Measurements from ENCODE around the gene BRAF. TPM values are rescaled to one million over a fixed set of nuclear protein-coding genes. Genes with fewer than 3 reads are reported as not detected.
"Not testable (repeated sequence)": the region's sequence is repeated elsewhere in the genome, so short reads cannot be mapped to it uniquely, and the experiment has no call there.

Gene BRAF
- total RNA-seq, 8 experiments from 2014 or later, result 19.4 to 43.5 (median 31.4) TPM

DNA sequence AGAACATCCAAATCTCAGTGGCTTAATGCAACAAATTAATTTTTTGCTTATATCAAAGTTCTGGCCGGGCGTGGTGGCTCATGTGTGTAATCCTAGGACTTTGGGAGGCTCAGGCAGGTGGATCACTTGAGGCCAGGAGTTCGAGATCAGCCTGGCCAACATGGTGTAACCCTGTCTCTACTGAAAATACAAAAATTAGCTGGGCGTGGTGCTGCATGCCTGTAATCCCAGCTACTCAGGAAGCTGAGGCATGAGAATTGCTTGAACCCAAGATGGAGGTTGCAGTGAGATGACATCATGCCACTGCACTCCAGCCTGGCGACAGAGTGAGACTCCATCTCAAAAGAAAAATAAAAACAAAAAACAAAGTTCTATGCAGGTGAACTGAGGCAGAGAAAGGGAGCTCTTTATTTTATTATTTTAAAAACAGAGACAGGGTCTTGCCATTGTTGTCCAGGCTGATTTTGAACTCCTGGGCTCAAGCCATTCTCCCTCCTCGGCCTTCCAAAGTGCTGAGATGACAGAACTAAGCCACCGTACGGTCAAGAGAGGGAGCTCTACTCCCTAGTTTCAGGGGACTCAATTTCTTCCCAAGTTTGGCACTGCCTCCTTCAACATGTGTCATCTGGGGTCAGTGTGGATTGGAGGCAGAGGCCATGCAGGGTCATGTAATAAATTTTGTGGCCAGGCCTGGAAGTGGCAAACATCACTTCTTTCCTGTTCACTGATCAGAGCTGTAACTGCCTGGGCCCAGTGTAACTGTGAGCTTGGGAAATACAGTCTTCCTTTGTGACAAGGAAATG lies 249.6 kb downstream of the BRAF start:
- in situ Hi-C loops (cut with MboI; ENCODE audit: low pct_unique_long_range_greater_than_20kb in 2 of 9, low sequenced_read_pairs in 9 of 9, unreplicated experiment in 9 of 9), result loop anchor here in 4 of 9 experiments (25.0 kb wide), 2 partner anchors 163 to 312 kb away; no protein-coding TSS in a partner anchor
- H3K4me1 ChIP-seq (replicated peaks in 1 of 2), result peaks cover 25 to 26% of the 10 kb centered on the region in 2 donors
- H3K27ac ChIP-seq, result no peak overlapping the region
- ATAC-seq (replicated peaks in 6 of 8), result peak in 7 of 8 experiments; percentile 19 to 47 (median 32)
- H3K4me3 ChIP-seq, result no peak overlapping the region
- WGBS, 10 experiments, result 43 to 97% (median 73%) methylated on average over 1 to 6 of the region's 8 CpGs; no CpG with 5 or more reads in 1 of the 10 experiments

DNA sequence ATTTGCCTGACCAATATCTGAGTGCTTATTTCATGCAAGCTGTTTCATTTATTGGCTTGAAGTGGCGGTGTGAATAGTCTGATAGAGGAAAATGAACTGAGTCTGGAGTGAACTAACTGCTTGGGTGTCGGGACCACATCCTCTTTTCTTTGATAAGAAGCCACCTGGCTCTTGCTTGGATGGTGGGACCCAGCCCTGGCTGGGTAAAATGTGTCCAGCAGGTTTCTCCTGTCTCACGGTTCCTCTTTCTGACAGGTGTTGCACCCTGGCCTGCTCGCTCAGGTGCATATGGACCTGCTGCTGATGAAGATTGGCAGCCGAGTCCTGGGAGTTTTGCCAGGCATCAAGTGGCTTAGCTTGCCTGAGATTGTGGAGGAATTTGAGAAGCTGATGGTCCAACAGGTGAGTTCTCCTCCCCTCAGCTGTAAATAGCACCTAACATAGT lies 250.4 kb downstream of the BRAF start:
- peaks cover 25 to 26% of the 10 kb centered on the region in 2 donors for H3K4me1 ChIP-seq (replicated peaks in 1 of 2)
- WGBS, 10 experiments, result 87 to 100% (median 100%) methylated on average over 1 to 5 of the region's 5 CpGs; no CpG with 5 or more reads in 3 of the 10 experiments
- H3K27ac ChIP-seq, result no peak overlapping the region
- in situ Hi-C loops (cut with MboI; ENCODE audit: low pct_unique_long_range_greater_than_20kb in 2 of 9, low sequenced_read_pairs in 9 of 9, unreplicated experiment in 9 of 9), result loop anchor here in 3 of 9 experiments (25.0 kb wide), 1 partner anchor 162 kb away; no protein-coding TSS in a partner anchor
- ATAC-seq (replicated peaks in 6 of 8), result no peak
- no peak overlapping the region for H3K4me3 ChIP-seq

DNA sequence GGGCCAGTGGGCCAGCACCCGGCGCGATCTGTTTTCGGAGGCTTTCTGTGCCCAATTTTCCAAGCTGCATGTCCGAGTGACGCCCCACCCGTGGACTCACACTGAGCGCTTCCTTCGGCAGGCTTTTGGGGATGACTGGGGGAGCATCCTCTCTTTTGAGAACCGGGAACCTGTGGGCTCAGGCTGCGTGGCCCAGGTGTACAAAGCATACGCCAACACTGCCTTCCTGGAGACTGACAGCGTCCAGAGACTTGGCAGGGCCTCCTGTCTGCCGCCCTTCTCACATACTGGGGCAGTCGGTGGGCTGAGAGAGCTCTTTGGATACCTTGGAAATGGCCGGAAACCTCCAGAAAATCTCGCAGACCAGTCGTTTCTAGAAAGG lies 251.0 kb downstream of the BRAF start:
- no peak for ATAC-seq (replicated peaks in 6 of 8)
- Histone ChIP-seq H3K4me1 (replicated peaks in 1 of 2) (peaks cover 25 to 26% of the 10 kb centered on the region in 2 donors), H3K27ac (no peak overlapping the region), H3K4me3 (peak overlapping the region; percentile 57 to 88 (median 60))
- in situ Hi-C loops (cut with MboI; ENCODE audit: low pct_unique_long_range_greater_than_20kb in 2 of 9, low sequenced_read_pairs in 9 of 9, unreplicated experiment in 9 of 9), result loop anchor here in 3 of 9 experiments (25.0 kb wide), 1 partner anchor 161 kb away; no protein-coding TSS in a partner anchor
- WGBS, 10 experiments, result 20 to 73% (median 65%) methylated on average over 1 to 9 of the region's 18 CpGs; no CpG with 5 or more reads in 5 of the 10 experiments

DNA sequence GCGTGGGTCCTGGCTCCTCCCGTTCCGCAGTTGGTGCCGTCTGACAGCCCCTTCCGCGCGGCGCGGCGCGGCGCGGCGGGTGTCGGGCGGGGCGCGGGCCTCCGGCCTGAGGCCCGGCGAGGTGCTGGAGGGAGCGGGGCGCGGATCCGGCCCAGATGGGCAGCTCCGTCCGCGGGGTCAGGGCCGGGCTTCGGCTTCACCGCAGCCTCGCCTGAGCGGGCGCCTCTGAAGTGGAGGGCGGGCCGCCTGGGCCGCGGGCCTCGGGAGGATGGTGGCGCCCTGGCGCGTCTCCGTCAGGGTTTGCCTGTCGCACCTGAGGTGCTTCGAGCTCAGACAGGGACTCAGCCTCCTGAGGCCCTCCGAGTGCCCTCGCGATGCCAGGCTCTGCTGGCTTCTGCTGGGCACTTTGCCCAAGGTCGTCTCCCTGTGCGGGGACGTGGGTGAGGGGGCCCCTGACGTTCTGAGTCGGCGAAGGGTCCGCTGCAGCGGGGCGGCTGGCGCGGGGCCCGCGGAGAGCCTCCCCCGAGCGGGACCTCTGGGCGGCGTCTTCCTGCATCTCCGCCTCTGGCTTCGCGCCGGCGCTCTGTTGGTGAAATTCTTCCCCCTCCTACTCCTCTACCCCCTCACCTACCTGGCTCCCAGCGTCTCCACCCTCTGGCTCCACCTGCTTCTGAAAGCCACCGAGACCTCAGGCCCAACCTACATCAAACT lies 251.5 kb downstream of the BRAF start:
- 0 to 10% methylated on average over 3 to 4 of the region's 72 CpGs; no CpG with 5 or more reads in 8 of the 10 experiments for WGBS, 10 experiments
- Histone ChIP-seq H3K4me1 (replicated peaks in 1 of 2) (peaks cover 25 to 26% of the 10 kb centered on the region in 2 donors), H3K27ac (peak overlapping the region in 1 of 2 donors; percentile 49), H3K4me3 (peak overlapping the region; percentile 57 to 88 (median 60))
- in situ Hi-C loops (cut with MboI; ENCODE audit: low pct_unique_long_range_greater_than_20kb in 2 of 9, low sequenced_read_pairs in 9 of 9, unreplicated experiment in 9 of 9), result loop anchor here in 3 of 9 experiments (25.0 kb wide), 1 partner anchor 161 kb away; no protein-coding TSS in a partner anchor
- ATAC-seq (replicated peaks in 6 of 8), result peak; percentile 66 to 80 (median 77)

DNA sequence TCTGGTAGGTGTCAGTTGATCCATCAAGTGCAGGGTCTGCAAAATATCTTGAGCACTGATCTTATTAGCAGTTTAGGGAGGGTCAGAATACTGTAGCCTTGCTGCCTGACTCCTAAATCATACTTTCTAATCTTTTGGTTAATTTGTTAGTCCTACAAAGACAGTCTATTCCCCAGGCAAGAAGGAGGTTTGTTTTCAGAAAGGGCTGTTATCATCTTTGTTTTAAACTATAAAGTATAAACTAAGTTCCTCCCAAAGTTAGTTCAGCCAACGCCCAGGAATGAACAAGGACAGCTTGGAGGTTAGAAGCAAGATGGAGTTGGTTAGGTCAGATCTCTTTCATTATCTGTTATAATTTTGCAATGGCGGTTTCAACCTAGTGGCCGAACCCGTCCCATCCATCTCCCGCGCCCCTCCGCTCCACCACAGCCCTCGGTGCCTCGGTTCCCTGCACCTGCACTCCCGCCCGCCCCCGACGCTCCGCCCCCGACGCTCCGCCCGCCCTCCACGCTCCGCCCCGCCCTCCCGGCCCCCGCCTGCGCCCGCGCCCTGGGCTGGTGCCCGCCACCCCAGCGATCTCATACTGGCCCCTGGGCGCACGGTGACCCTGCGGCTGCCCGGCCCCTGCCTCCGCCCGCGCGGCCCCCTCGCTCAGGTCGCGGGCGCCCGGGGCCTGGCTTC lies 252.2 kb downstream of the BRAF start, which contains the start of gene ADCK2:
Gene ADCK2 (plus strand): TSS at position 564 of the 681 bp plus-strand sequence. CDS start 386 bp downstream, outside the sequence.
- WGBS, 10 experiments, result 0 to 71% (median 17%) methylated on average over 1 to 7 of the region's 41 CpGs; no CpG with 5 or more reads in 3 of the 10 experiments
- Histone ChIP-seq H3K27ac (peak within 1 kb of the TSS in 1 of 2 donors; percentile 49), H3K4me3 (peak within 1 kb of the TSS; percentile 57 to 88 (median 60)), H3K4me1 (replicated peaks in 1 of 2) (peaks cover 25 to 26% of the 10 kb centered on the region in 2 donors)
- peak; percentile 53 to 87 (median 82) for ATAC-seq (replicated peaks in 6 of 8)
- in situ Hi-C loops (cut with MboI; ENCODE audit: low pct_unique_long_range_greater_than_20kb in 2 of 9, low sequenced_read_pairs in 9 of 9, unreplicated experiment in 9 of 9), result loop anchor here in 3 of 9 experiments (25.0 kb wide), 1 partner anchor 160 kb away; no protein-coding TSS in a partner anchor

DNA sequence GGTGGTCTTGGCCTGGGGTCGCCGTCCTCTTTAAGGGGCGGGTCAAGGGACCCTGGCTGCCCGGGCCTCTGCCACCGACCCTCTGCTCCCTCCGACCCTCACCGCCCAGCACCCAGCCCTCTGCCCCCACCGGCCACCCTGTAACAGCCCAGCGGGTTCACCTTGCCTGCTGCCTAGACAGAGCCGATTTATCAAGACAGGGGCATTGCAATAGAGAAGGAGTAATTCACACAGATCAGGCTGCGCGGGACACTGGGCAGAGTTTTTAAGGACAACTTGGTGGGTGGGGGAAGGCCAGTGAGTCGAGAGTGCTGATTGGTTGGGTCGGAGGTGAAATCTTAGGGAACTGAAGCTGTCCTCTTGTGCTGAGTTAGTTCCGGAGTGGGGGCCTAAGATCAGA lies 252.8 kb downstream of the BRAF start:
- Histone ChIP-seq H3K27ac (no peak overlapping the region), H3K4me1 (replicated peaks in 1 of 2) (peaks cover 25 to 26% of the 10 kb centered on the region in 2 donors), H3K4me3 (peak overlapping the region in 2 of 5 donors; percentile 57 to 88)
- 40 to 67% (median 46%) methylated on average over 1 to 2 of the region's 15 CpGs; no CpG with 5 or more reads in 7 of the 10 experiments for WGBS, 10 experiments
- no peak for ATAC-seq (replicated peaks in 6 of 8)
- in situ Hi-C loops (cut with MboI; ENCODE audit: low pct_unique_long_range_greater_than_20kb in 2 of 9, low sequenced_read_pairs in 9 of 9, unreplicated experiment in 9 of 9), result loop anchor here in 3 of 9 experiments (25.0 kb wide), 1 partner anchor 160 kb away; no protein-coding TSS in a partner anchor

DNA sequence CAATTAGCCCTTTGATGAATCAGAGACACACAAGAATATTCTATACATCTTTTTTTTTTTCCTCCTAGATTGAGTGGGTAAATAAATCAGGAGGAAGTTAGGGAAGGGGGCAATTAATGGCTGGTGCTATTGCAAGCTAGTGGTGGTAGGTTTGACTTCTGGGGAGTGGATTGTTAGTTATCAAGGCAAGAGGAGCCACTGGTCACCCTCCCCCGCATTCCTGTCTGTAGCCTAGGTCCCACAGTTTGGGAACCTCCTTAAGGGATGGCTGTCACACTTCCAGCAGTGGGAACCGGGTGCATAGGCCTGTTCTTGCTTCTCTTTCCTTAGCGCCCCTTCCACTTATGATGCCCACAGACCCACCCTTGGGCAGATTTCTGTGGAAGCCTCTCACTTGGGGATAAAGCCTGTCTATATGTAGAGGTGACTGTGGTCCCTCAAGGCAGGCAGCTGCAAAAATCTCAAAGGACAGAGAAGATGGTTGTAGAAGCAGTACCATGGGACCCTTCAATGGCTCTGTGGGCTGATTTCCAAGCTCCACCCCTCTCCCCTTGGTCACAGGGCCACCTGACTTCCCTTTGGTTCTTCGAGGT lies 254.3 kb downstream of the BRAF start:
- H3K4me3 ChIP-seq, result no peak overlapping the region
- peaks cover 21 to 25% of the 10 kb centered on the region in 2 donors for H3K4me1 ChIP-seq (replicated peaks in 1 of 2)
- in situ Hi-C loops (cut with MboI; ENCODE audit: low pct_unique_long_range_greater_than_20kb in 2 of 9, low sequenced_read_pairs in 9 of 9, unreplicated experiment in 9 of 9), result loop anchor here in 3 of 9 experiments (25.0 kb wide), 1 partner anchor 158 kb away; no protein-coding TSS in a partner anchor
- H3K27ac ChIP-seq, result no peak overlapping the region
- 50 to 100% (median 71%) methylated on average over 1 to 2 of the region's 4 CpGs; no CpG with 5 or more reads in 3 of the 10 experiments for WGBS, 10 experiments
- no peak for ATAC-seq (replicated peaks in 6 of 8)

DNA sequence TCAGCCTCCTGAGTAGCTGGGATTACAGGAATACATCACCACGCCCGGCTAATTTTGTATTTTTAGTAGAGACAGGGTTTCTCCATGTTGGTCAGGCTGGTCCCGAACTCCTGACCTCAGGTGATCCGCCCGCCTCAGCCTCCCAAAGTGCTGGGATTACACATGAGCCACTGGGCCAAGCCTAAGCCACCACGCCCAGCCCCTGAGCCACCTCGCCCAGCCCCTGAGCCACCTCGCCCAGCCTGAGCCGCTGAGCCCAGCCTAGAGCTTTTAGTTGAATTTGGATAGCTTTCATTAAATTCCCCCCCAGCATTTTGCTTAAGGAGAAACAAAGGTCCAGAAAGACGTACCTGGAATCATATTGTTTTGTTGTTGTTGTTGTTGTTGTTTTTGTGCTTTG lies 254.9 kb downstream of the BRAF start:
- in situ Hi-C loops (cut with MboI; ENCODE audit: low pct_unique_long_range_greater_than_20kb in 2 of 9, low sequenced_read_pairs in 9 of 9, unreplicated experiment in 9 of 9), result loop anchor here in 3 of 9 experiments (25.0 kb wide), 1 partner anchor 158 kb away; no protein-coding TSS in a partner anchor
- ATAC-seq (replicated peaks in 6 of 8), result peak in 2 of 8 experiments; percentile 6 to 23
- peaks cover 16 to 20% of the 10 kb centered on the region in 2 donors for H3K4me1 ChIP-seq (replicated peaks in 1 of 2)
- H3K4me3 ChIP-seq, H3K27ac ChIP-seq: not testable (repeated sequence)
- WGBS, 10 experiments, result 20 to 100% (median 83%) methylated on average over 1 to 4 of the region's 10 CpGs; no CpG with 5 or more reads in 3 of the 10 experiments

DNA sequence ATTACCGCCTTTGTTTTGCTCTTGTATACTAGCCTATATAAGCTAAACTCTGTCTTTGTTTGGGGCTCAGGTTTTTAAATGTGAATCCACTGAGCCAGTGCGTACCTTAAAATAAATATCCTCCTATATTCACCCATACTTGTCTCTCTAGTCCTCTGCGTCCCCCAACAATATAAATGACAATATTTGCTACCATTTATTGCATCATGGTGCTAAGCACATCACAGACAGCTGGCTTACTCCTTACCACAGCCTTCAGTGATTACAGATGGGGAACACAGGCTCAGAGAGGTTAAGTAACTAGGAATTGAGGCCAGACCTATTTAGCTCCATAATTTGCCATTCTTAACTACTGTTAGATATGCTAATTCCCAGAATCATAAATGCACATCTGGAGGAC lies 255.4 kb downstream of the BRAF start:
- peaks cover 12 to 16% of the 10 kb centered on the region in 2 donors for H3K4me1 ChIP-seq (replicated peaks in 1 of 2)
- H3K27ac ChIP-seq, result no peak overlapping the region
- 67 to 100% (median 88%) methylated on average over 1 to 3 of the region's 3 CpGs; no CpG with 5 or more reads in 1 of the 10 experiments for WGBS, 10 experiments
- in situ Hi-C loops (cut with MboI; ENCODE audit: low pct_unique_long_range_greater_than_20kb in 2 of 9, low sequenced_read_pairs in 9 of 9, unreplicated experiment in 9 of 9), result loop anchor here in 3 of 9 experiments (25.0 kb wide), 1 partner anchor 157 kb away; no protein-coding TSS in a partner anchor
- no peak overlapping the region for H3K4me3 ChIP-seq
- ATAC-seq (replicated peaks in 6 of 8), result peak in 1 of 8 experiments; percentile 5

Data from motor neuron (in vitro differentiated cells).